Stomach (tissue), 4 donors: Measurements from ENCODE around the gene PRTG.

ENCODE experiments used
- EP300 ChIP-seq: sonication (generic); formaldehyde crosslinking; IDR thresholded peaks from one replicate; pipeline ENCODE4 v1.6.1; 2017; ENCODE audit warnings: antibody characterized with exemption
- POLR2A ChIP-seq, 4 donors: fragments of 450-650 bp; IDR thresholded peaks; one replicate each; pipeline ENCODE4 v1.6.1; 2016; ENCODE audit warnings: antibody characterized with exemption in 4 of 4, control low read depth in 2 of 4, mild to moderate bottlenecking in 1 of 4, moderate library complexity in 1 of 4
- TF ChIP-seq, protein P1 (sequence below), 7 experiments: fragments of 450-650 bp in 4 of 7; fragments of 200-600 bp in 3 of 7; sonication (generic) in 3 of 7; IDR thresholded peaks; one replicate each; pipeline ENCODE4 v1.5.1; 2016 to 2019; ENCODE audit warnings: antibody characterized with exemption in 7 of 7, control low read depth in 2 of 7, mild to moderate bottlenecking in 1 of 7

DNA sequence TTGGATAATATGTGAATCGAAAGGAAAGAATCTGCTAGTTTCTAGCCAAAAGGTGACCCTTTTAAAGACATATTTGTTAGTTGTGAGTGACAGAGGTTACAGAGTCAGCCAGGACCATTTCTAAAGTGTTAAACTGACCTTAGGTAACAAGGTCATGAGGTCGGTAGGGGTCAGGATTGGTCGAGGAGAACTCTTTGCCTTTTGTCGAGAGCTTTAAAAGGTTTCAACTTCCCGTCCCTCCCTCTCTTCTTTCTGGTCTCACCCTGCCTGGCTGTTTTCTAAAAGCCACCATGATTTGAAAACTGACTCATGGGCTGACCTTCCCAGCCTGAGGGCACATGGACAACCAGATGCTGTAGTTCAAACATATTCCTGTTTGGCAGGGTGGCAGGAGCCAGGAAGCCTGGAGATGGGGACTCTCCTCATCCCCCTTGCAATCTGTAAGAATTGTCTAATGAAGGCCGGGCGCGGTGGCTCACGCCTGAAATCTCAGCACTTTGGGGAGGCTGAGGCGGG lies 25.8 kb upstream of the PRTG start:
- TF ChIP-seq EP300 (no peak), POLR2A (IDR thresholded peaks at IDR 0.05) (no peak)
- TF ChIP-seq, protein P1, sequence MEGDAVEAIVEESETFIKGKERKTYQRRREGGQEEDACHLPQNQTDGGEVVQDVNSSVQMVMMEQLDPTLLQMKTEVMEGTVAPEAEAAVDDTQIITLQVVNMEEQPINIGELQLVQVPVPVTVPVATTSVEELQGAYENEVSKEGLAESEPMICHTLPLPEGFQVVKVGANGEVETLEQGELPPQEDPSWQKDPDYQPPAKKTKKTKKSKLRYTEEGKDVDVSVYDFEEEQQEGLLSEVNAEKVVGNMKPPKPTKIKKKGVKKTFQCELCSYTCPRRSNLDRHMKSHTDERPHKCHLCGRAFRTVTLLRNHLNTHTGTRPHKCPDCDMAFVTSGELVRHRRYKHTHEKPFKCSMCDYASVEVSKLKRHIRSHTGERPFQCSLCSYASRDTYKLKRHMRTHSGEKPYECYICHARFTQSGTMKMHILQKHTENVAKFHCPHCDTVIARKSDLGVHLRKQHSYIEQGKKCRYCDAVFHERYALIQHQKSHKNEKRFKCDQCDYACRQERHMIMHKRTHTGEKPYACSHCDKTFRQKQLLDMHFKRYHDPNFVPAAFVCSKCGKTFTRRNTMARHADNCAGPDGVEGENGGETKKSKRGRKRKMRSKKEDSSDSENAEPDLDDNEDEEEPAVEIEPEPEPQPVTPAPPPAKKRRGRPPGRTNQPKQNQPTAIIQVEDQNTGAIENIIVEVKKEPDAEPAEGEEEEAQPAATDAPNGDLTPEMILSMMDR (IDR thresholded peaks at IDR 0.05), result no peak
